K562 (cell line): Measurements from ENCODE around the gene MAP2K6.

ENCODE experiments used
- CTCF ChIP-seq, 3 experiments: IDR thresholded peaks in 2 of 3; conservative IDR thresholded peaks in 1 of 3; 2 replicates each; pipeline ENCODE4 v1.5.1; 2011 to 2012; ENCODE audit warnings: low read length in 3 of 3, mild to moderate bottlenecking in 3 of 3, control low read depth in 2 of 3, improper control_type of control experiment in 1 of 3, inconsistent platforms in 1 of 3, low read depth in 1 of 3, mixed read lengths in 1 of 3, moderate library complexity in 1 of 3; ENCODE audit not compliant: insufficient read depth in 2 of 3
- EZH2 ChIP-seq: IDR thresholded peaks from 2 replicates; pipeline ENCODE4 v1.6.1; 2012; ENCODE audit warnings: low read depth, mild to moderate bottlenecking, inconsistent platforms, low read length, borderline replicate concordance
- FOXJ2 ChIP-seq: fragments of 200-800 bp; sonication (Bioruptor generic); IDR thresholded peaks from 2 replicates; pipeline ENCODE4 v1.6.1; 2016; ENCODE audit warnings: missing genetic modification characterization, missing compliant biosample characterization
- NFIC ChIP-seq: fragments of 450-650 bp; IDR thresholded peaks from 2 replicates; pipeline ENCODE4 v1.6.1; 2017; ENCODE audit warnings: mild to moderate bottlenecking, inconsistent platforms
- NFYB ChIP-seq: IDR thresholded peaks from 2 replicates; pipeline ENCODE4 v1.6.1; 2011; ENCODE audit warnings: mild to moderate bottlenecking, moderate library complexity; ENCODE audit not compliant: insufficient read length; ENCODE audit errors: extremely low read depth
- SIRT6 ChIP-seq: IDR thresholded peaks from one replicate; pipeline ENCODE4 v1.6.1; 2012; ENCODE audit warnings: low read depth, mild to moderate bottlenecking, control low read depth, inconsistent platforms, low read length, moderate library complexity
- TF ChIP-seq, protein P1 (sequence below): fragments of 450-650 bp; IDR thresholded peaks from 2 replicates; pipeline ENCODE4 v1.6.1; 2017; ENCODE audit warnings: mild to moderate bottlenecking, moderate library complexity

- TF ChIP-seq SIRT6 (no peak), NFIC (no peak), FOXJ2 (tag) (no peak), NFYB (no peak), CTCF (IDR thresholded peaks at IDR 0.05 in 2 of 3, conservative IDR thresholded peaks at IDR 0.05 in 1 of 3; ENCODE audit: insufficient read depth in 2 of 3, low read depth in 1 of 3, low read length in 3 of 3) (no peak), EZH2 (no peak)
- TF ChIP-seq, protein P1, sequence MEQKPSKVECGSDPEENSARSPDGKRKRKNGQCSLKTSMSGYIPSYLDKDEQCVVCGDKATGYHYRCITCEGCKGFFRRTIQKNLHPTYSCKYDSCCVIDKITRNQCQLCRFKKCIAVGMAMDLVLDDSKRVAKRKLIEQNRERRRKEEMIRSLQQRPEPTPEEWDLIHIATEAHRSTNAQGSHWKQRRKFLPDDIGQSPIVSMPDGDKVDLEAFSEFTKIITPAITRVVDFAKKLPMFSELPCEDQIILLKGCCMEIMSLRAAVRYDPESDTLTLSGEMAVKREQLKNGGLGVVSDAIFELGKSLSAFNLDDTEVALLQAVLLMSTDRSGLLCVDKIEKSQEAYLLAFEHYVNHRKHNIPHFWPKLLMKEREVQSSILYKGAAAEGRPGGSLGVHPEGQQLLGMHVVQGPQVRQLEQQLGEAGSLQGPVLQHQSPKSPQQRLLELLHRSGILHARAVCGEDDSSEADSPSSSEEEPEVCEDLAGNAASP, result no peak
Observed at GRCh38 chr17:69401251-69401650, 13.2 kb upstream of the MAP2K6 start.
